Measurements from ENCODE around the gene CMTM3.
"Not testable (repeated sequence)": the region's sequence is repeated elsewhere in the genome, so short reads cannot be mapped to it uniquely, and the experiment has no call there.

The CMTM3 gene

DNA sequence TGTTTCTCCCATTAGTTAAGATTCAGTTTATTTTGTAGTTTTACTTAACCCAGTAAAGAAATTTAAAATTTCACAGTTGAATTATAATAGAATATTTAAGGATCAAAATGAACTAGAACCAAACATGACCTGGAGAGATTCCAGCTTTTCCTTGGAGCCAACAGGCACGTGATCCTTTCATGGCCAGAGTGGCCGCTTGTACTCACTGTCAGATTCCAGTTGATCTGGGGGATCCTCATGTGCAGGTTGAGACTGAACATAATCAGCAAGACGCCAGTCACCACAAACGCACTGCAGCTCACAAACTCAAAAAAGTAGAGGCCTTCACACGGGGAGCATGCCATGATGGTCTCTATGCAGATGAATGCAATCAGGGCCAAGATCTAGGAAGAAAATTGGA lies 31.7 kb downstream of the CMTM3 start:
- no peak for DNase-seq (ENCODE audit: low read depth)

DNA sequence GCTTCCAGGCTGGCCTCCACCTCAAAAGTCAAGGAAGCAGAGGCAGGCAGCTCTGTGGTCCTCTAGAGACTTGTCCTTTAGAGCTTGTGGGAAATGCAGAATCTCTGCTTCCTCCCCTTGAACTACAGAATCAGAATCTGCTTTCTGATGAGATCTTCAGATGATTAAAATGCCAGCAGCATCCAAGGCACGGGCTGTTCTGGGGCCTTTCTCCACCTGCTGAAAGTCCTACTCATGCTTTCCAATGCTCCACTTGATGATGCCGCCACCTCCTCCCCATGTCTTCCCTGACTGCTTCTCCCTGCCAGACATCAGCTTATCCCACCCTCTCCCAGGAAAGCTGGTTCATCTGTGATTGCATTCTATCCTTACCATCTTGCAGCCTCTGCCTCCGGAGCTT lies 33.3 kb downstream of the CMTM3 start:
- DNase-seq (ENCODE audit: low read depth) = no peak

DNA sequence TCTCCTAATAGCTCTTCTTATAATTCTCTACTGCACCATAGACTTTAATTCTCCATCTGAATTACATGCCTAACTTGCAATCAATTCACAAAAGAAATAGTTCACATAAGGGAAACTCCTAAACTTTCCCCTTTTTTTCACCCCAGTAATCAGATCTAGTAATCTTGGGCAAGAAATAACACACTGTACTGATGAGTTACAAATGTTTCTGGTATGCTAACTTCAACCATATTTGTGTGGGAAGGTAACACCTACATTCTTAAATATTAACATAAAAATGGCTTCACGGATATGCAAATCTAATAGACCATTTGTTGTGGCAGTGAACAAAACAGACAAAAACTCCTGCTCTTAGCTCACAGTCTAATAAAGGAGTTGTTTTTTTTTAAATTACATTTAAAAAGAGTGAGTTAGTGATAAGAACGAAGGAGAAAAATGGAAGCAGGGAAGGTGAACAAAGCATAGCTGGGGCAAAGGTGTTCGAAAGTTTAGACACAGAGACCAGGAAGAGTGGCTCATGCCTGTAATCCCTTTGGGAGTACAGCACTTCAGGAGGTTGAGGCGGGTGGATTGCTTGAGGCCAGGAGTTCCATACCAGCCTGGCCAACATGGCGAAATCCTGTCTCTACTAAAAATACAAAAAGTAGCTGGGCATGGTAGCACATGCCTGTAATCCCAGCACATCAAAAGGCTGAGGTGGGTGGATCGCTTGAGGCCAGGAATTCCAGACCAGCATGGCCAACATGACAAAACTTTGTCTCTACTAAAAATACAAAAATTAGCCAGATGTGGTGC lies 34.8 kb downstream of the CMTM3 start:
- no peak for DNase-seq (ENCODE audit: low read depth)

DNA sequence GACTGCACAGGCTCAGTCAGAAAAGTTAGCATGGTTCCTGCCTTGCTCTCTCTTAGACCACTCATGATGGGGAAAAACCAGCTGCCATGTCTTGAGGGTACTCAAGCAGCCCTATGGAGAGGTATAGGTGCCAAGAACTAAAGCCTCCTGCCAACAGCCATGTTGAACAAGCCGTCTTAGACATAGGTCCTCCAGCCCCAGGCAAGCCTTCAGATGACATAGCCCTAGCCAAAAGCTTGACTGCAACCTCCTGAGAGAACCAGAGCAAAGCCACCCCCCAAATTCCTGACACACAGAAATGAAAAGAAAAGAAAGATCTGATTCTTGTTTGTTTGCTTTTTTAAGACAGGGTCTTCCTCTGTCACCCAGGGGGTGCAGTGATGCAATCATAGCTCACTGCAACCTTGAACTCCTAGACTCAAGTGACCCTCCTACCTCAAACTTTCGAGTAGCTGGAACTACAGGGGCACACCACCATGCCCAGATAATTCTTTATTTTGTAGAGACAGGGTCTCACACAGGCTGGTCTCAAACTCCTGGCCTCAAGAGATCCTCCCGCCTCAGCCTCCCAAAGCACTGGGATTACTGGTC lies 36.3 kb downstream of the CMTM3 start:
- no peak for DNase-seq (ENCODE audit: low read depth)

DNA sequence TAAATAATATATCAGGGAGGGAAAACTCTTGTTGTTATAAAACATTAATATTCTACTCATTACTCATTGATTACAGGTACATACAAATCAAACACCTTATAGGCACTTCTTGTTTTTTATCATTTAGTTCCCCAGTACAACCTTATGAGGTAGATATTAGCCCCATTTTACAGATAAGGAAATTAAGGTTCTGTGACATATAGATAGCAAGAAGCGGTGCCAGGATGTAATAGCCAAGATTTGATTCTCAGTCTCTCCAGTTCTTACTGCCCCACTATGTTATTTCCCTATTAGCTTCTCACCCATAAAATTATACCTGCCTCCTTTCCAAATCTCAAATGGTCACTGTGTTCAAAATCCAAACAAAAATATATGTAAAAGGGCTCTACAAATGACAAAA lies 36.9 kb downstream of the CMTM3 start:
- DNase-seq (ENCODE audit: low read depth) = no peak

DNA sequence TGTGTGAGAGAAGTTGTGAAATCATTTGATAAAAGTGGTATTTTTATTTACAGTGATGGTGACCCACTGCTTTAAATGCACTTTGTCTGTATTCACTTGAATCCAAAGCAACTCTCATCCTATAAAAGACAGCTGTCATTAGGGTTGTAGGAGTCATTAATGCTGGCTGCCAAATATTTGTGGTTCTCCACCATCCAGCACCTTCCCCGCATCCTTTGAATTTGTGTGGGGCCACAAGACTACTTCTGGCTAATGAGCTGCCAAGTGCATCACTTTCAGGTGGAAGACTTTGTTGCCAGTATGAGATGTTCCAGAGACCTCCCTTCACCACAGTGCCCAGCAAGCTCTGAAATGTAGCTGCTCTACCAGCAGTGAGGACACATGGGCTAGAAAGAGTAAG lies 43.4 kb downstream of the CMTM3 start:
- DNase-seq (ENCODE audit: low read depth) = no peak

DNA sequence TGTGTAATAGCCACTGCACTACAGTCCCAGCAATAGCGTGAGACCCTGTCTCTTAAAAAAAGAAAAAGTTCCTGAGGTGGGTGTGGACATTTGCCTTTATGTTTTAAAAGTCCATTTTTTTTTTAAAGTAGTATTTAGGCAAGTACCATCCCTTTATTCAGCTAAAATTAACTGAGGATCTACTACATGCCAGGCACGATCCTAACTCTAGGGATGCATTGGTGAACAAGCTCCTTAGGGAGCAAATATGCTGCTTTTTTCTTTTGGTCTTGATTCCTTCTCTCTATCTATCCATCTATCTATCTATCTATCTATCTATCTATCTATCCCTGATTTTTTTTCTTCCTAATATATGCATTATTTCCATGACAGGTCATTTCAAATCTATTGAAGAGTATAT lies 44.7 kb downstream of the CMTM3 start:
- no peak for DNase-seq (ENCODE audit: low read depth)

DNA sequence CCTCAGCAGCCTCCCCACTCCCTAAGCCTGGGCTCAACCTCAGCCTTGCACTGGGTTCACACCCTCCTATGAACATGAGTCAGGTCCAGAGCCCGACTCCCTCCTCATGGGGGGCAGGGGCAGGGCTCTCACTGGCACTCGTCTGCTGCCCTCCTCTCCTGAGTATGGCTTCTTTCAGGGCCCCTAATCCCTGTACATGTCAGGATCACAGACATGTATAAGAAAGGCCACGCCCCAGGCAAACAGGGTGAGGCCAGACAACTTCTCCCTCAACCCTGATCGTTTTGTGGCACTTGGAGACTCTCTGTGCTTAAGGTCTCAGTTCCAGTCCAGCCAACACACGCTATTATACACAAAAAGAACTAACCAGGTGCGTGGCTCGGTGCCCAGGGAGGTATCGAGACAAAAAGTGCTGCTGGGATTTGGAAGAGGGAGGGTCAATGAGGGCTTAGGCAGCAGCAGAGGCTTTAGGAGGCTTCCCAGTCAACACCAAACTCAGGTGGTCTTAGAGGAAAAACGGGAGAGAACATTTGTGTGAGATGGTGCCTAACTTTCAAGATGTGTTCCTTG lies 45.2 kb downstream of the CMTM3 start:
- no peak for DNase-seq (ENCODE audit: low read depth)

DNA sequence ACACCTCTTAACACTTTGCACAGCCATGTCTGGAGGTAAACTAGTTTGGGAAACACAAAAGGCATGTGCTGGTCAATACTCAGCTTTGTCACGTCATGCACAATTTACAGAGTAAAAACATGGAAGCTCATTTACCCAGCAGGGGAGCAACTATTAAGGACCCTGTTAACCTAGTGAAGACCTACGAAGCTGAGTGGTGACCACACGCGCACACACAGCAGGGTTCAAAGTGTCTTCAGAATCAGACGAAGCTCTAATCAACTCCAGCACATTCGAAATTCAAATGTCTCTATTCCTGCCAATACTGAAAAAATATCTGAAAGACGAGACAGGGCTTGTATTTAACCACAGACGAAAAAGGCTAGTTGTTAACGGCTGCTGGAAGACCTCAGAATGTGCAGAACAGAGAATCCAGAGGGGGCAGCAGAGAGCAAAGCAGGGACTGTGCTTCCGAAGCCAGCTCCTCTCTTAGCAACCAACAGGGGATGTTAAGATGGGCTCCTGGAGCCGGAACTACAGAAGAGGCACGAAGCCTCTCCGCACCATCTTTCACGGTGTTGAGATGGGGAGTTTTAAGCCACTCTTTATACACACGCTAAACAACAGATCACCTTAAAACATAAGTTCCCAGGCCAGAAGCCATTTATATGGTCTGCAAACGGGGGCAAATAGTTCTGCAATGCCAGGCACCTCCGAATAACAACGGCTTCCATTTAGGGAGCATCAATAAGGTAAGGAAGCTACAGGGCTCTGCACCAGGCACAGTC lies 46.4 kb downstream of the CMTM3 start:
- DNase-seq (ENCODE audit: low read depth) = peak; percentile 51

DNA sequence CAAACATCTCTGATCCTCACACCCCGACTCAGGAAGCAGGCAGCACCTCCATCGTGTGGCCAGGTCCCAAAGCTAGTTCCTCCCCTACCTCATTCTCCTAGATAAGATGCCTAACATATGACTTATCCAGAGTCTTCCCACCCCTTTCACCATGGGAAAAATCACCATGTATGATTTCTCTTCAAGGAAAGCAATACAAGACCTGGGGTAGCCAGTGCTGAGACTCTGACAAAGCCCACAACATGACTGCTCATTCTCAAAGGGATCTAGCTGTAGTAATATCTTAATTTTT lies 46.9 kb downstream of the CMTM3 start:
- no peak for DNase-seq (ENCODE audit: low read depth)

DNA sequence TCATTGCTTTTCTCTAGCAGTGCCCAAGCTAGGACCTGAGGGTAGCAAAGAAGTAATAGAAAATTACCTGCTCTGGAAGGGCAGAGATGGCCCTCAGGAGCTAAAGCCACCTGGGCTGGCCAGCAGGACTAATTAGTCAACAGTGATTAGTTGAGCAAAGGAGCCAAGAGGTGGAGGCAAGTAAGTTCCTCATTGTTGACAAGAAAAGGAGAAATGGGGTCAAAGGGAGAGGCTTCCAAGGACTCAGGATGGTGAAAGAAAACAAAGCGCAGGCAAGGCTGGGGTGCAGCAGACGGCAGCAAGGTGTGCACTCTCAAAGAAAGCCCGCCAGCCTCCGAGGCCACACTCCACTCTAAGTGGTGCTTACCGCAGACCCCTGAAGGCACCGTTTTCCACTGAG lies 47.5 kb downstream of the CMTM3 start:
- DNase-seq (ENCODE audit: low read depth) = no peak

DNA sequence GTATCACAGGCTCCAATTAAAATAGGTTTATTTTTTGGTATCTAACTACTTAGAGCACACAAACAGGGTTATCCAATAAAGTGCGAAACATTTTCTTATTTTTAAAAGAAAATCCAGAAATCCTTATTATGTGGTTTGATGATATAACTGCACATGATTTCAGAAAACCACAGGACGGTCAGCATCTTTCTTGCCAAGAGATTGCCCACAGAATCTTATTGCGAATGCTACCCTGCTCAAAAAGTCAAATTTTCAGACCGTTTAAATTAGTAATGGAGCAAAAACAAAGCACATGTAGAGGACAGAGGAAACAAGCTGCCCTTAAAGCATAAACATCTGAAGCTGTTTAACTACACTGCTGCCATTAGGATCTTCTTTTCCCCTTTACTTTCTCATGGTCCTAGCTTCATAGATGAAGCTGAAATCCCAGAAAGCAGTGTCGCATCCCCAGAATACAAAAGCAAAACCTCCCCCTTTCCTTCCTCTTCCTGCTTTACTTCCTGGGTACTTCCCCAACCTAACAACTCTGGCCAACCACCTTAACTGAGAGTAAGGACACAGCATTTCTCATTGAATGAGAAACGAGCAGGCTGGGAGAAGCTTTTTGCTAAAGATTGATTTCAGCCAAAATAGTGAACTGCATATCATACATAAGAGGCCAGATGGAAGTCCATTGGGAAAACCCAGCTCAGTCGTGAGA lies 48.3 kb downstream of the CMTM3 start:
- DNase-seq (ENCODE audit: low read depth) = no peak

DNA sequence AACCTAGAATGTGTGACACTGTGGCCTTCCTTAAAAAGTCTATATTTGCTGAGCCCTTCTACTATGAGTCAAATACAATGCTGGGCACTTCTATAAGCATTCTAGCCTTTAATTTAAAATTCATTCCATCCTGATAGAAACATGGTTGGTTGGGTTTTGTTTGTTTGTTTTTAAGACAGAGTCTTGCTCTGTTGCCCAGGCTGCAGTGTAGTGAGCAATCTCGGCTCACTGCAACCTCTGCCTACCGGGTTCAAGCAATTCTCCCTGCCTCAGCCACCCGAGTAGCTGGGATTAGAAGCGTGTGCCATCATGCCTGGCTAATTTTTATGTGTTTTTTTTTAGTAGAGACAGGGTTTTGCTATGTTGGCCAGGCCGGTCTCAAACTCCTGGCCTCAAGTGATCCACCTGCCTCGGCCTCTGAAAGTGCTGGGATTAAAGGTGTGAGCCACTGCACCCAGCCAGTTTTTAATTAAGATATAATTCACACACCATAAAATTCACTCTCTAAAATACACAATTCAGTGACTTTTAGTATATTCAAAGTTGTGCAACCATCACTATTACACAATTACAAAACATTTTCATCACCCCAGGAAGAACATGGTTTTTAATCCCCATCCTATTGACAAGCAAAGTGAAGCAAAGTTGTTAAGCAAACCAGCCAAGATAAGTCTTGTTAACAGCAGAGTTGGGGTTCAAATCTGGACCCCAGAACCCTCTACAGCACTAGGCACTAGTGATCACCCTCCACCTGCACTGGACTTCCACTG lies 49.3 kb downstream of the CMTM3 start:
- DNase-seq (ENCODE audit: low read depth) = no peak

DNA sequence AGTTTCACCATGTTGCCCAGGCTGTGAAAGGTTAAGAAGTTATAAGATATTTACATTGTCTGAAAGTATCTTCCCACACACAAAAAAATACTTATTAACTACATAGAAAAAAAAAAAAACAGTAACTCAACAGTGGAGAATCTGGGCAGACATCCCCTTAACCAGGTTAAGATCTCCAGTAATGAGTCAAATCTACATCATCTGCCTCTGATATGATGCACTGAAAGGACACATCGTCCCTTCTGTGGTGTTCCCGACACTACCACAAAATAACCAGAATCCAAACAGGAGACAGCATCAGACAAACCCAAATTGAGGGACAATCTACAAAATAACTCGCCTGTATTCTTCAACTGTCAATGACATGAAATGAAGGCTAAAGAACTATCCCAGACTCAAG lies 52.0 kb downstream of the CMTM3 start:
- DNase-seq (ENCODE audit: low read depth) = no peak

DNA sequence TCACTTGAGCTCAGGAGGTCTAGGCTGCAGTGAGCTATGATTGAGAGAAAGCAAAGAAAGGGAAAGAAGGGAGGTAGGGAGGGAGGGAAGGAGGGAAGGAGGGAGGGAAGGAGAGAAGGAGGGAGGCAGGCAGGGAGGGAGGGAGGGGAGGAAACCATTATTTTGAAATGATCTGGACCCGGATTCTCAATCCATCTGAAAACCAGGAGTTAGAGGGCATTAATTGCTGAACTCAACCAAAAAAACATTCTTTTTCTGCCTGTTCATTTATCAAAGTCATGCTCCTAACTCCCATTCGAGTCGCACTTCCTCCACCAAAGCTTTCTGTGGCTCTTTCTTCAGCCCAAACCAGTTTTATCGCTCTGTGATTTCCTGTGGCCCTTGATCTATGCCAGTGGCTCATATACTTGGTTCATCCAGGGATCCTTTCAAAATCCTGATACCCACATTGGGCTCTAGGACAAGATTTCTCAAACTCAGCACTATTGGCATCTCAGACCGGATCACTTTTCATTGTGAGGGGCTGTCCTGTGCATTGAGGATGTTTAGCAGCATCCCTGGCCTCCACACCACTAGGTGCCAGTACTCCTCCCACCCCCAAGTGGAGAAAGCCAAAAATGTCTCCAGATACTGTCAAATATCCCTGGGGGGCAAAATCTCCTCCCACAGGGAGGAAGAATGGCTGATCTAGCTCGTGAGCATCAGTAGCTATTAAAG lies 53.8 kb downstream of the CMTM3 start:
- DNase-seq (ENCODE audit: low read depth) = no peak

DNA sequence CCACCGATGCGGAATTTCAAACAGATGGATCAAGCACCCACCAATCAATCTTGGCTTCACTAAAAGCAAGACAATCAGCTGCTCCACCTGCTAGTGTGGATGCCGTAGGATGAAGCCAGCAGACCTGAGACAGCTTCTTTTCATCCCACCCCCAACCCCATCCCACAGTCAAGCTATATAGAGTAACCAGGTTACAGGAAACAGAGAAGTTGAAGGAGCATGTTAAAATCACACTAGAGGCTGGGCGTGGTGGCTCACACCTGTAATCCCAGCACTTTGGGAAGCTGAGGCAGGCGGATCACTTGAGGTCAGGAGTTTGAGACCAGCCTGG lies 54.3 kb downstream of the CMTM3 start:
- DNase-seq (ENCODE audit: low read depth) = no peak

DNA sequence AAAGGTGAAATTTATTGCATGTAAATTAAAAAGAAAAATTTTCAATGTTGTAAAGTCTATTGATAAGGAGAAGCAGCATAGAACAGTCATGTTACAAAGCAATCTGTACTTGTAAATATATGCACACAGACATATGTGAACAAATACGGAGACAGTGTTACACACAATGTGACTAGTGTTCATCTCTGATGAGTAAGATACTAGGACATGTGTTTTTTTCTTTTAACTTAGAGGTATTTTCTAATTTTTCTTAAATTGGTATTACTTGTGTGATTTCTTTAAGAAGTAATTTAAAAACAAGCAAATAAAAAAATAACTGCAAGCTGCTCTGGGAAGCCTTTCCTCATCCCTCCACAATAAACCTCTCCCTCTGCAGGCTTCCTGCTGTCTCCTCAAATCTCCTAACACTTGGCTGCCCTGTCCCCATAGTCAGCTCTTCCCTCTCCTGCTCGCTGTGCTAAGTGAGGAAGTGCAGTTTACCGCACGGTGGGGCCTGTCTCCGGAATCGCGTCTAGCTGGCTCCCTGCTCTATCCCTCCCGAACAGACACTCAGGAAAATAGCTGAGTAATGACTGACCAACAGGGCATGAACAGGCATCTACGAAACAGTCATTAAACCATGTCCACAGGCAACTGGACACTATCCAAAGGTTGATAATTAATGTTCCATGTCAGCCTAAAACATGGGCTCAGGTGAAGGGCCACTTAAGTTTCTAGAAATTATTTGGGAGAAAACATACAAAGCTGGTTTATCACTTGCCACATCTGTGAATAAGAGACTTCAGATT lies 56.1 kb downstream of the CMTM3 start:
- DNase-seq (ENCODE audit: low read depth) = no peak

DNA sequence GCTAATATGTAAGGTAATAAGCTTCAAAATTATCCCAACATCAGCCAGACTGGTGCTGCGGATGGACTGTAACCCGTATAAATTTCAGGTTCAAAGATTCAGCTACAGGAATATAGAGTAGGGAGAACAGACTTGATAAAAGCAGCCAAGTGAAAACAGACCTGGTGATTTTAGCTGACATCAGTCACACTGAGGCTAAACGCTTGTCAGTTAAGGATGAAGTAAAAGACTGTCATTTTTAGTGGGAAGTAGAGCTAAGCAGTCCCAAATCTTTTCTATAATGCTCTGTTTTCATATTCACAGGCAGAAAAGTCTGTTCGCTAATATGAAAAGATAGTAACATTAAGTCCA lies 56.7 kb downstream of the CMTM3 start:
- DNase-seq (ENCODE audit: low read depth) = no peak

DNA sequence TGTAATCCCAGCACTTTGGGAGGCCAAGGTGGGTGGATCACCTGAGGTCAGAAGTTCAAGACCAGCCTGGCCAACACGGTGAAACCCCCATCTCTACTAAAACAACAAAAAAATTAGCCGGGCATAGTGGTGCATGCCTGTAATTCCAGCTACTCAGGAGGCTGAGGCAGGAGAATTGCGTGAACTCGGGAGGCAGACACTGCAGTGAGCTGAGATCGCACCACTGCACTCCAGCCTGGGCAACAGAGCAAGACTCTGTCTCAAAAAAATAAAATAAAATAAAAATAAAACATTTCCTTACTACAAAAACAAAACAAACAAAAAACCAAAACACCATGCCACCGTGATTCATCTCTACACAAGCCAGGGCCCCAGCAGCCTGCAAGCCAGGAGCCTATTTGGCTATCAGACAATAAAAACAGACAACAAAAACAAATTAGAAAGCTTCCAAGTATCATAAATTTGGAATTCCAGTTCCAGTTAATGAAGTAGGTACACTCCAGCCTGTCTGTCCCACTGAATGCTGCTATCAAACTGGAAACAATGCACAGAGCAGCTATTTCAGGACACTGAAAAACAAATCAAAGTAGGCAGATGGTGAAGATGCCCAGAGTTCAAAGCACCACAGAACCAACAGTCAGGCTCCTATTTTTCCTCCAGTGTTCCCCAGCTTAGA lies 57.3 kb downstream of the CMTM3 start:
- not testable (repeated sequence) for DNase-seq (ENCODE audit: low read depth)

Measured in activated T-helper 1 cell treated with Interleukin-2 at 50 U/mL for 16 hours (primary cell).